HEK293 (cell line): ENCODE data around the gene ARHGAP30.
A peak's percentile ranks its signal among the peaks of the same experiment; 100 is the strongest.

Source experiments
- CTCF ChIA-PET: fragments of 350-600 bp; formaldehyde crosslinking; extraction: SDS; loops from one replicate; lab custom pipeline; 2021; ENCODE audit warnings: antibody characterized with exemption; lab: Yijun Ruan, JAX
- POLR2A ChIA-PET: fragments of 300-600 bp; formaldehyde crosslinking; extraction: SDS; loops from one replicate; lab custom pipeline; 2020; ENCODE audit warnings: antibody characterized with exemption, inconsistent platforms; lab: Yijun Ruan, JAX
- H3K27ac ChIP-seq: fragments of 200-500 bp; sonication (Bioruptor generic); 2 replicates; pipeline ENCODE4 v1.5.1; 2014; ENCODE audit warnings: low read depth, low read length, control low read depth, inconsistent platforms; ENCODE audit errors: extremely low read depth
- H3K36me3 ChIP-seq, 2 experiments: fragments of 200-500 bp in 1 of 2; sonication (Bioruptor generic) in 1 of 2; 1 replicate in 1 of 2; 2 replicates in 1 of 2; pipeline ENCODE4 v1.5.1; 2014 to 2017; ENCODE audit warnings: inconsistent platforms in 2 of 2, low read length in 2 of 2; ENCODE audit not compliant: control insufficient read depth in 2 of 2, insufficient read depth in 1 of 2
- H3K4me1 ChIP-seq: fragments of 200-500 bp; sonication (Bioruptor generic); 2 replicates; pipeline ENCODE4 v1.5.1; 2014; ENCODE audit warnings: mild to moderate bottlenecking, low read length, inconsistent platforms; ENCODE audit not compliant: control insufficient read depth, insufficient read depth
- H3K4me3 ChIP-seq: 2 replicates; pipeline ENCODE4 v1.5.1; 2011; ENCODE audit warnings: low read depth, mild to moderate bottlenecking, control low read depth, low read length, moderate library complexity
- H3K9me3 ChIP-seq: fragments of 200-500 bp; sonication (Bioruptor generic); 2 replicates; pipeline ENCODE4 v1.5.1; 2014; ENCODE audit warnings: low read depth, low read length, inconsistent platforms; ENCODE audit not compliant: control insufficient read depth, insufficient read depth
- BCL11A ChIP-seq: fragments of 450-650 bp; formaldehyde crosslinking; IDR thresholded peaks from 2 replicates; pipeline ENCODE4 v1.5.1; 2016; ENCODE audit warnings: low read depth, missing biosample characterization, missing genetic modification characterization
- ZBTB8A ChIP-seq: fragments of 450-650 bp; formaldehyde crosslinking; IDR thresholded peaks from 2 replicates; pipeline ENCODE4 v1.5.1; 2016; ENCODE audit warnings: missing biosample characterization, missing genetic modification characterization
- ZFP41 ChIP-seq: fragments of 450-650 bp; formaldehyde crosslinking; IDR thresholded peaks from 2 replicates; pipeline ENCODE4 v1.5.1; 2016; ENCODE audit warnings: missing biosample characterization, missing genetic modification characterization, borderline replicate concordance
- ZNF114 ChIP-seq: fragments of 450-650 bp; formaldehyde crosslinking; IDR thresholded peaks from 2 replicates; pipeline ENCODE4 v1.5.0; 2017; ENCODE audit warnings: missing biosample characterization, missing genetic modification characterization
- ZNF175 ChIP-seq: fragments of 450-650 bp; formaldehyde crosslinking; IDR thresholded peaks from 2 replicates; pipeline ENCODE4 v1.5.1; 2016; ENCODE audit warnings: missing biosample characterization, missing genetic modification characterization
- ZNF202 ChIP-seq: fragments of 450-650 bp; formaldehyde crosslinking; IDR thresholded peaks from 2 replicates; pipeline ENCODE4 v1.5.1; 2016; ENCODE audit warnings: missing biosample characterization, missing genetic modification characterization, borderline replicate concordance
- ZNF354C ChIP-seq: fragments of 450-650 bp; formaldehyde crosslinking; IDR thresholded peaks from 2 replicates; pipeline ENCODE4 v1.5.1; 2016; ENCODE audit warnings: missing biosample characterization, missing genetic modification characterization, low read depth, borderline replicate concordance
- ZNF394 ChIP-seq: fragments of 450-650 bp; formaldehyde crosslinking; IDR thresholded peaks from 2 replicates; pipeline ENCODE4 v1.5.1; 2016; ENCODE audit warnings: missing biosample characterization, missing genetic modification characterization, mild to moderate bottlenecking, moderate library complexity, borderline replicate concordance
- ZNF426 ChIP-seq: fragments of 450-650 bp; formaldehyde crosslinking; IDR thresholded peaks from 2 replicates; pipeline ENCODE4 v1.5.1; 2017; ENCODE audit warnings: missing biosample characterization, missing genetic modification characterization, mild to moderate bottlenecking, inconsistent platforms, moderate library complexity
- ZNF555 ChIP-seq: fragments of 450-650 bp; formaldehyde crosslinking; conservative IDR thresholded peaks from 2 replicates; pipeline ENCODE4 v1.5.1; 2017; ENCODE audit warnings: missing biosample characterization, mild to moderate bottlenecking, missing genetic modification characterization, inconsistent platforms
- ZNF558 ChIP-seq: fragments of 450-650 bp; formaldehyde crosslinking; IDR thresholded peaks from 2 replicates; pipeline ENCODE4 v1.5.1; 2016; ENCODE audit warnings: missing biosample characterization, missing genetic modification characterization
- ZNF600 ChIP-seq: fragments of 450-650 bp; formaldehyde crosslinking; IDR thresholded peaks from 2 replicates; pipeline ENCODE4 v1.5.1; 2016; ENCODE audit warnings: missing biosample characterization, missing genetic modification characterization
- ZNF623 ChIP-seq: fragments of 450-650 bp; formaldehyde crosslinking; IDR thresholded peaks from 2 replicates; pipeline ENCODE4 v1.5.1; 2016; ENCODE audit warnings: missing biosample characterization, missing genetic modification characterization
- ZNF629 ChIP-seq: fragments of 450-650 bp; formaldehyde crosslinking; IDR thresholded peaks from 2 replicates; pipeline ENCODE4 v1.5.1; 2017; ENCODE audit warnings: missing biosample characterization, missing genetic modification characterization
- ZNF664 ChIP-seq: fragments of 450-650 bp; formaldehyde crosslinking; IDR thresholded peaks from 2 replicates; pipeline ENCODE4 v1.5.1; 2016; ENCODE audit warnings: missing biosample characterization, missing genetic modification characterization
- TF ChIP-seq, protein P1 (sequence below): fragments of 450-650 bp; formaldehyde crosslinking; IDR thresholded peaks from 2 replicates; pipeline ENCODE4 v1.5.1; 2016; ENCODE audit warnings: missing biosample characterization, missing genetic modification characterization
- TF ChIP-seq, protein P2 (sequence below): fragments of 450-650 bp; formaldehyde crosslinking; IDR thresholded peaks from 2 replicates; pipeline ENCODE4 v1.5.1; 2016; ENCODE audit warnings: missing biosample characterization, missing genetic modification characterization
- TF ChIP-seq, protein P3 (sequence below): fragments of 450-650 bp; formaldehyde crosslinking; IDR thresholded peaks from 2 replicates; pipeline ENCODE4 v1.5.1; 2016; ENCODE audit warnings: missing biosample characterization, missing genetic modification characterization, borderline replicate concordance

Gene ARHGAP30

DNA sequence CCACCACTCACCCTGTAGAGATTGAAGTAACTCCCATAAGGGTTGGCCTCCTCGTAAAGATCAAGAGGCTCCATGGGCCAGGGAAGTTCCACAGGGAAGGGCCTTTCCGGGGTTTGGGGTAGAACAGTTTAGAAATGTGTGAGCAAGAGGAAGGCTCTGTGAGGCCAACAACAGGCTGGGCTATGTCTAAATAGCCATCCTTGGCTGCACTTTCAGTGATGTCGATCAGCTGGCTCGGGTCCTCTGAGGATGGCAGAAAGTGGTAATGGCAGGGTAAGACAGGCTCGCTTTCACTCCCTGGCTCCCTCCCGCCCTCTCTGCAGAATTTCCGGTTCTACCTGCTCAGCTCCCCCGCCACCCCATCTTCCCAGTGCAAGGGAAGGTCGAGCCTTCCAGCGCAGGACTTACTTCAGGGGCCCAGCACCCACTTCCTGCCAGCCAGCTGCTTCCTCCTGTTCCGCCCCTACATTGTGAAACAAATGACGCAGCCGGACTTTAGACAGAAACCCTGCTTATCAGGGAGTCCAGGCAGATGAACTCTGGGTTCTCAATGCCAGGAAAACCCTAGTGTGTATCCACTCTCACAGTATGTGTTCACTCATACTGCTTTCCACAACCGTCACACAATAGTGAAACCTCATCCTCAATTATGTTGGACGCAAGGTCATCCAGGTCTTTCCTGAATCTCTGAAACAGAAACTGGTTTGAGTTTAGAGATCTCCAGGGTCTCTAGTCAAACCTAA is 56.0 kb downstream of the ARHGAP30 start:
- H3K36me3 ChIP-seq, result no peaks in the 10 kb centered on the region
- CTCF ChIA-PET, result interaction anchor here (0.6 to 1.1 kb wide), 2 partner anchors 9 to 13 kb away, joined by 3 read pairs; no protein-coding TSS in a partner anchor
- POLR2A ChIA-PET, result no interaction called here
- no peaks in the 10 kb centered on the region for H3K4me1 ChIP-seq
- TF ChIP-seq, protein P1, sequence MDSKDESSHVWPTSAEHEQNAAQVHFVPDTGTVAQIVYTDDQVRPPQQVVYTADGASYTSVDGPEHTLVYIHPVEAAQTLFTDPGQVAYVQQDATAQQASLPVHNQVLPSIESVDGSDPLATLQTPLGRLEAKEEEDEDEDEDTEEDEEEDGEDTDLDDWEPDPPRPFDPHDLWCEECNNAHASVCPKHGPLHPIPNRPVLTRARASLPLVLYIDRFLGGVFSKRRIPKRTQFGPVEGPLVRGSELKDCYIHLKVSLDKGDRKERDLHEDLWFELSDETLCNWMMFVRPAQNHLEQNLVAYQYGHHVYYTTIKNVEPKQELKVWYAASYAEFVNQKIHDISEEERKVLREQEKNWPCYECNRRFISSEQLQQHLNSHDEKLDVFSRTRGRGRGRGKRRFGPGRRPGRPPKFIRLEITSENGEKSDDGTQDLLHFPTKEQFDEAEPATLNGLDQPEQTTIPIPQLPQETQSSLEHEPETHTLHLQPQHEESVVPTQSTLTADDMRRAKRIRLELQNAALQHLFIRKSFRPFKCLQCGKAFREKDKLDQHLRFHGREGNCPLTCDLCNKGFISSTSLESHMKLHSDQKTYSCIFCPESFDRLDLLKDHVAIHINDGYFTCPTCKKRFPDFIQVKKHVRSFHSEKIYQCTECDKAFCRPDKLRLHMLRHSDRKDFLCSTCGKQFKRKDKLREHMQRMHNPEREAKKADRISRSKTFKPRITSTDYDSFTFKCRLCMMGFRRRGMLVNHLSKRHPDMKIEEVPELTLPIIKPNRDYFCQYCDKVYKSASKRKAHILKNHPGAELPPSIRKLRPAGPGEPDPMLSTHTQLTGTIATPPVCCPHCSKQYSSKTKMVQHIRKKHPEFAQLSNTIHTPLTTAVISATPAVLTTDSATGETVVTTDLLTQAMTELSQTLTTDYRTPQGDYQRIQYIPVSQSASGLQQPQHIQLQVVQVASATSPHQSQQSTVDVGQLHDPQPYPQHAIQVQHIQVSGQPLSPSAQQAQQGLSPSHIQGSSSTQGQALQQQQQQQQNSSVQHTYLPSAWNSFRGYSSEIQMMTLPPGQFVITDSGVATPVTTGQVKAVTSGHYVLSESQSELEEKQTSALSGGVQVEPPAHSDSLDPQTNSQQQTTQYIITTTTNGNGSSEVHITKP (tag by site-specific recombination), result 0 out of 2 replicates have a peak, but pooled peaks have one; percentile 20
- TF ChIP-seq, protein P2, sequence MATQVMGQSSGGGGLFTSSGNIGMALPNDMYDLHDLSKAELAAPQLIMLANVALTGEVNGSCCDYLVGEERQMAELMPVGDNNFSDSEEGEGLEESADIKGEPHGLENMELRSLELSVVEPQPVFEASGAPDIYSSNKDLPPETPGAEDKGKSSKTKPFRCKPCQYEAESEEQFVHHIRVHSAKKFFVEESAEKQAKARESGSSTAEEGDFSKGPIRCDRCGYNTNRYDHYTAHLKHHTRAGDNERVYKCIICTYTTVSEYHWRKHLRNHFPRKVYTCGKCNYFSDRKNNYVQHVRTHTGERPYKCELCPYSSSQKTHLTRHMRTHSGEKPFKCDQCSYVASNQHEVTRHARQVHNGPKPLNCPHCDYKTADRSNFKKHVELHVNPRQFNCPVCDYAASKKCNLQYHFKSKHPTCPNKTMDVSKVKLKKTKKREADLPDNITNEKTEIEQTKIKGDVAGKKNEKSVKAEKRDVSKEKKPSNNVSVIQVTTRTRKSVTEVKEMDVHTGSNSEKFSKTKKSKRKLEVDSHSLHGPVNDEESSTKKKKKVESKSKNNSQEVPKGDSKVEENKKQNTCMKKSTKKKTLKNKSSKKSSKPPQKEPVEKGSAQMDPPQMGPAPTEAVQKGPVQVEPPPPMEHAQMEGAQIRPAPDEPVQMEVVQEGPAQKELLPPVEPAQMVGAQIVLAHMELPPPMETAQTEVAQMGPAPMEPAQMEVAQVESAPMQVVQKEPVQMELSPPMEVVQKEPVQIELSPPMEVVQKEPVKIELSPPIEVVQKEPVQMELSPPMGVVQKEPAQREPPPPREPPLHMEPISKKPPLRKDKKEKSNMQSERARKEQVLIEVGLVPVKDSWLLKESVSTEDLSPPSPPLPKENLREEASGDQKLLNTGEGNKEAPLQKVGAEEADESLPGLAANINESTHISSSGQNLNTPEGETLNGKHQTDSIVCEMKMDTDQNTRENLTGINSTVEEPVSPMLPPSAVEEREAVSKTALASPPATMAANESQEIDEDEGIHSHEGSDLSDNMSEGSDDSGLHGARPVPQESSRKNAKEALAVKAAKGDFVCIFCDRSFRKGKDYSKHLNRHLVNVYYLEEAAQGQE (tag by site-specific recombination), result no peak
- no peak for TF ChIP-seq ZNF600 (tag by site-specific recombination)
- TF ChIP-seq BCL11A (tag by site-specific recombination), result no peak
- H3K9me3 ChIP-seq, result no peaks in the 10 kb centered on the region
- H3K4me3 ChIP-seq, result no peak overlapping the region
- H3K27ac ChIP-seq, result no peak overlapping the region

DNA sequence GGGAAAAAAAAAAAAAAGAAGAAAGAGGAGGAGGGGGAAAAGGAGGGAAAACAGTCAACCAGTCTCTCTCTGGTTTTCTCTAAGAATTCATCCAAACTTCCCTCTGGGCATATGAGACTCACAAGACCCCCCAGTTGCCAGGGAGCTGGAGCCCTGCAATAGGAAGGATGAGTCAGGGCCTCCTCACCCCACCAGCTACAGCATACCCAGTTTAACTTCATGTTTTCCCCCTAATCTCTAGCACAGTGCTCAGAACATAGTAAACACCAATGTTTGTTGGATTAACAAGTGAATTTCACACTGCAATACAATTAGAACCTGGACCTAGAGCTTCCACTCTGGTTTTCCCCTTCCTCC is 56.6 kb downstream of the ARHGAP30 start:
- no peaks in the 10 kb centered on the region for H3K4me1 ChIP-seq
- no peak overlapping the region for H3K4me3 ChIP-seq
- H3K9me3 ChIP-seq, result no peaks in the 10 kb centered on the region
- ChIA-PET CTCF (interaction anchor here (1.1 kb wide), 1 partner anchor 13 kb away, joined by 3 read pairs; no protein-coding TSS in a partner anchor), POLR2A (interaction anchor here (0.5 kb wide), 1 partner anchor 14 kb away, joined by 4 read pairs; no protein-coding TSS in a partner anchor)
- H3K36me3 ChIP-seq, result no peaks in the 10 kb centered on the region
- TF ChIP-seq ZNF202 (tag by site-specific recombination), result no peak
- TF ChIP-seq ZNF175 (tag by site-specific recombination), result no peak
- H3K27ac ChIP-seq, result no peak overlapping the region

DNA sequence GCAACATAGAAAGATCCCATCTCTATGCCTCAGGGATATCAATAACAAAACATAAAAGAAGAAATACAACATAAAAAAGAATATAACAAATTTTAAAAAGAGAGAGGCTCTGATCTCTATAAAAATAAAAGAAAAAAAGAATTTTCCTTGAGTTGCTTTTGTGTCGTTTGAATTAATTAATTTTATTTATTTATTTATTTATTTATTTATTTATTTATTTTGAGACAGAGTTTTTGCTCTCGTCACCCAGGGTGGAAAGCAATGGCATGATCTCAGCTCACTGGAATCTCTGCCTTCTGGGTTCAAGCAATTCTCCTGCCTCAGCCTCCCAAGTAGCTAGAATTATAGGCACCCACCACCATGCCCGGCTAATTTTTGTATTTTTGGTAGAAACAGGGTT is 57.3 kb downstream of the ARHGAP30 start:
- Histone ChIP-seq H3K27ac (no peak overlapping the region), H3K4me3 (no peak overlapping the region), H3K9me3 (no peaks in the 10 kb centered on the region), H3K36me3 (no peaks in the 10 kb centered on the region), H3K4me1 (no peaks in the 10 kb centered on the region)
- ChIA-PET POLR2A (interaction anchor here (0.5 to 2.3 kb wide), 3 partner anchors 9 to 192 kb away, joined by 4 to 10 read pairs (median 8); partner anchors contain the start of gene F11R), CTCF (no interaction called here)
- peak; percentile 87 for TF ChIP-seq ZNF426 (tag by site-specific recombination)
- TF ChIP-seq ZBTB8A, result peak; percentile 72
- peak; percentile 66; the same call in 1 of the 2 replicates for TF ChIP-seq ZNF202 (tag by site-specific recombination)
- no peak for TF ChIP-seq ZFP41 (tag by site-specific recombination)
- TF ChIP-seq, protein P3, sequence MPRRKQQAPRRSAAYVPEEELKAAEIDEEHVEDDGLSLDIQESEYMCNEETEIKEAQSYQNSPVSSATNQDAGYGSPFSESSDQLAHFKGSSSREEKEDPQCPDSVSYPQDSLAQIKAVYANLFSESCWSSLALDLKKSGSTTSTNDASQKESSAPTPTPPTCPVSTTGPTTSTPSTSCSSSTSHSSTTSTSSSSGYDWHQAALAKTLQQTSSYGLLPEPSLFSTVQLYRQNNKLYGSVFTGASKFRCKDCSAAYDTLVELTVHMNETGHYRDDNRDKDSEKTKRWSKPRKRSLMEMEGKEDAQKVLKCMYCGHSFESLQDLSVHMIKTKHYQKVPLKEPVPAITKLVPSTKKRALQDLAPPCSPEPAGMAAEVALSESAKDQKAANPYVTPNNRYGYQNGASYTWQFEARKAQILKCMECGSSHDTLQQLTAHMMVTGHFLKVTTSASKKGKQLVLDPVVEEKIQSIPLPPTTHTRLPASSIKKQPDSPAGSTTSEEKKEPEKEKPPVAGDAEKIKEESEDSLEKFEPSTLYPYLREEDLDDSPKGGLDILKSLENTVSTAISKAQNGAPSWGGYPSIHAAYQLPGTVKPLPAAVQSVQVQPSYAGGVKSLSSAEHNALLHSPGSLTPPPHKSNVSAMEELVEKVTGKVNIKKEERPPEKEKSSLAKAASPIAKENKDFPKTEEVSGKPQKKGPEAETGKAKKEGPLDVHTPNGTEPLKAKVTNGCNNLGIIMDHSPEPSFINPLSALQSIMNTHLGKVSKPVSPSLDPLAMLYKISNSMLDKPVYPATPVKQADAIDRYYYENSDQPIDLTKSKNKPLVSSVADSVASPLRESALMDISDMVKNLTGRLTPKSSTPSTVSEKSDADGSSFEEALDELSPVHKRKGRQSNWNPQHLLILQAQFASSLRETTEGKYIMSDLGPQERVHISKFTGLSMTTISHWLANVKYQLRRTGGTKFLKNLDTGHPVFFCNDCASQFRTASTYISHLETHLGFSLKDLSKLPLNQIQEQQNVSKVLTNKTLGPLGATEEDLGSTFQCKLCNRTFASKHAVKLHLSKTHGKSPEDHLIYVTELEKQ (tag by site-specific recombination), result no peak
- no peak for TF ChIP-seq ZNF114 (tag by site-specific recombination)
- TF ChIP-seq ZNF600 (tag by site-specific recombination), result no peak
- TF ChIP-seq ZNF623 (tag by site-specific recombination), result peak; percentile 70
- peak; percentile 96 for TF ChIP-seq ZNF394 (tag by site-specific recombination)
- TF ChIP-seq ZNF555 (tag by site-specific recombination), result peak; percentile 84
- TF ChIP-seq ZNF629 (tag by site-specific recombination), result peak; percentile 57; the same call in 1 of the 2 replicates
- peak; percentile 63 for TF ChIP-seq ZNF664
- TF ChIP-seq ZNF558 (tag by site-specific recombination), result peak; percentile 48; the same call in 1 of the 2 replicates
- no peak for TF ChIP-seq ZNF354C
